OCI-LY7 (cell line): ENCODE results near the gene GRID2. TPM values are rescaled to one million over a fixed set of nuclear protein-coding genes. Genes with fewer than 3 reads are reported as not detected.

Source experiments
- BruUV-seq: library from RNA; stranded (reverse); fragments of 400-500 nt; replicated peaks from 2 replicates; lab custom pipeline; 2021; lab: Mats Ljungman, UMichigan
- CTCF ChIA-PET: fragments of 300-600 bp; sonication (Branson Sonifier 250); formaldehyde crosslinking; loops from one replicate; lab custom pipeline; 2022; ENCODE audit warnings: antibody characterized with exemption; ENCODE audit not compliant: unreplicated experiment; lab: Charles Lee
- POLR2A ChIA-PET: fragments of 300-600 bp; sonication (Branson Sonifier 250); formaldehyde crosslinking; loops from one replicate; lab custom pipeline; 2022; ENCODE audit warnings: antibody characterized with exemption; lab: Charles Lee
- DNase-seq: peaks from one replicate; pipeline ENCODE4 v3.0.0-alpha.2; 2015; ENCODE audit warnings: low spot score
- H2AFZ ChIP-seq: fragments of 200-600 bp; sonication (generic), shearing (Covaris generic); 2 replicates; pipeline ENCODE4 v1.6.1; 2014; ENCODE audit warnings: mild to moderate bottlenecking, antibody characterized with exemption, low read length, moderate library complexity
- H3K27ac ChIP-seq: fragments of 200-600 bp; sonication (generic); 2 replicates; pipeline ENCODE4 v1.5.1; 2014; ENCODE audit warnings: mixed run types, low read depth, mild to moderate bottlenecking, moderate library complexity, low read length, inconsistent platforms; ENCODE audit not compliant: poor library complexity, severe bottlenecking
- H3K36me3 ChIP-seq: fragments of 200-600 bp; sonication (generic); 2 replicates; pipeline ENCODE4 v1.6.1; 2014; ENCODE audit warnings: mild to moderate bottlenecking, antibody characterized with exemption, low read length, moderate library complexity, mixed read lengths; ENCODE audit not compliant: insufficient read depth
- H3K4me1 ChIP-seq: fragments of 200-600 bp; sonication (generic); 2 replicates; pipeline ENCODE4 v1.5.1; 2014; ENCODE audit warnings: mild to moderate bottlenecking, low read length; ENCODE audit not compliant: insufficient read depth, poor library complexity, severe bottlenecking
- H3K4me2 ChIP-seq: fragments of 200-600 bp; sonication (generic); 2 replicates; pipeline ENCODE4 v1.6.1; 2014; ENCODE audit warnings: mild to moderate bottlenecking, low read length
- H3K4me3 ChIP-seq: fragments of 200-600 bp; sonication (generic); 2 replicates; pipeline ENCODE4 v1.5.1; 2014; ENCODE audit warnings: mild to moderate bottlenecking, low read depth, low read length; ENCODE audit not compliant: poor library complexity, severe bottlenecking
- H3K79me2 ChIP-seq: fragments of 200-600 bp; sonication (generic); 2 replicates; pipeline ENCODE4 v1.6.1; 2016; ENCODE audit warnings: low read depth, mild to moderate bottlenecking, low read length, moderate library complexity, mixed read lengths; ENCODE audit not compliant: insufficient read depth
- H3K9me2 ChIP-seq: fragments of 200-600 bp; sonication (generic); 2 replicates; pipeline ENCODE4 v1.6.1; 2016; ENCODE audit warnings: mild to moderate bottlenecking, low read length, mixed read lengths; ENCODE audit not compliant: insufficient read depth
- H3K9me3 ChIP-seq: fragments of 200-600 bp; sonication (generic); 2 replicates; pipeline ENCODE4 v1.6.1; 2014; ENCODE audit warnings: mild to moderate bottlenecking, mixed run types, low read length, mixed read lengths
- H4K20me1 ChIP-seq: fragments of 200-600 bp; sonication (generic); 2 replicates; pipeline ENCODE4 v1.6.1; 2014; ENCODE audit warnings: mild to moderate bottlenecking, antibody characterized with exemption, low read length, moderate library complexity, mixed read lengths; ENCODE audit not compliant: insufficient read depth
- CTCF ChIP-seq: fragments of 200-600 bp; sonication (generic); conservative IDR thresholded peaks from 2 replicates; pipeline ENCODE4 v1.5.1; 2014; ENCODE audit warnings: mild to moderate bottlenecking, antibody characterized with exemption, low read length, moderate library complexity, mixed read lengths
- EZH2phosphoT487 ChIP-seq: fragments of 200-600 bp; sonication (generic); IDR thresholded peaks from 2 replicates; pipeline ENCODE4 v1.6.1; 2018; ENCODE audit warnings: low read depth, borderline replicate concordance, mild to moderate bottlenecking, mixed run types, antibody characterized with exemption, low read length, moderate library complexity, mixed read lengths
- intact Hi-C: fragments of 100-400 bp; cut with micrococcal nuclease; formaldehyde crosslinking; loops from one replicate; pipeline ENCODE4 v1.10.0; 2022; ENCODE audit not compliant: unreplicated experiment
- total RNA-seq, 2 experiments: library from RNA; depleted of rRNA in 1 of 2; stranded (reverse); fragments of >200 nt in 1 of 2; shearing (Covaris generic) in 1 of 2; gene quantifications; 2 replicates each; pipeline ENCODE4 v1.2.3, GENCODE V29; 2014 to 2022

Gene GRID2
- total RNA-seq, 2 experiments from 2014 or later = not detected

GRCh38 chr4:92477298-92477697 lies 173.5 kb downstream of the GRID2 start:
- H3K36me3 ChIP-seq = no peaks in the 10 kb centered on the region
- ChIA-PET POLR2A (no interaction called here), CTCF (no interaction called here)
- TF ChIP-seq EZH2phosphoT487 = no peak
- no peak for TF ChIP-seq CTCF
- BruUV-seq = no TSS peak
- H3K9me2 ChIP-seq = no peaks in the 10 kb centered on the region
- no peak overlapping the region for H2AFZ ChIP-seq
- H4K20me1 ChIP-seq = no peaks in the 10 kb centered on the region
- no peak for DNase-seq
- intact Hi-C loops = no loop called here
- H3K27ac ChIP-seq = no peak overlapping the region
- no peaks in the 10 kb centered on the region for H3K79me2 ChIP-seq
- no peak overlapping the region for H3K4me2 ChIP-seq
- no peaks in the 10 kb centered on the region for H3K9me3 ChIP-seq
- H3K4me3 ChIP-seq = no peak overlapping the region
- H3K4me1 ChIP-seq = no peaks in the 10 kb centered on the region

DNA sequence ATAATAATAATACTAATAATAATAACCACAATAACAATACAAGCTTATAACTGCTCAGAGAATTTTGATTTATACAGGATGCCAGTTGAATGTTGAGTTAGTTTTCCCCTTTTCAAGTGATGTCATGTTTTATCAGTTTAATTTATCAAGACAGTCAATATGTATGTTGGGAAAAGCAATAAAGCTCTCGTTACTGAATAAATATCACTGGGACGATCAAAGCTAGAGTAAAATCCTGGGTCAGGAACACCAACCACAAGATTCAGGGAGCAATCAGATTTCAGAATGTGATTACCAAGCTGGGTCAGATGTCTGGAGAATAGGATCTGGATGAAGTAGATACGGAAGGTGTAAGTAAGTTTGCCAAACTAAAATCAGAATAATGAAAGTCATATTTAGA lies 179.6 kb downstream of the GRID2 start:
- intact Hi-C loops = no loop called here
- Histone ChIP-seq H3K36me3 (no peaks in the 10 kb centered on the region), H2AFZ (no peak overlapping the region), H3K4me3 (no peak overlapping the region), H4K20me1 (no peaks in the 10 kb centered on the region), H3K4me1 (no peaks in the 10 kb centered on the region), H3K27ac (no peak overlapping the region), H3K79me2 (no peaks in the 10 kb centered on the region), H3K9me3 (no peaks in the 10 kb centered on the region), H3K9me2 (no peaks in the 10 kb centered on the region), H3K4me2 (no peak overlapping the region)
- TF ChIP-seq EZH2phosphoT487 (no peak), CTCF (no peak)
- CTCF ChIA-PET = no interaction called here
- BruUV-seq = no TSS peak
- DNase-seq = no peak
- POLR2A ChIA-PET = interaction anchor here (0.7 kb wide), 1 partner anchor 8 kb away, joined by 3 read pairs; no protein-coding TSS in a partner anchor

GRCh38 chr4:92488496-92488895 lies 184.7 kb downstream of the GRID2 start:
- Histone ChIP-seq H3K79me2 (no peaks in the 10 kb centered on the region), H3K9me3 (no peaks in the 10 kb centered on the region), H3K4me2 (no peak overlapping the region), H2AFZ (no peak overlapping the region), H3K4me3 (no peak overlapping the region), H3K36me3 (no peaks in the 10 kb centered on the region), H3K27ac (no peak overlapping the region), H4K20me1 (no peaks in the 10 kb centered on the region), H3K9me2 (no peaks in the 10 kb centered on the region), H3K4me1 (no peaks in the 10 kb centered on the region)
- BruUV-seq = no TSS peak
- TF ChIP-seq CTCF (no peak), EZH2phosphoT487 (no peak)
- CTCF ChIA-PET = no interaction called here
- POLR2A ChIA-PET = interaction anchor here (0.7 kb wide), 1 partner anchor 90 kb away, joined by 3 read pairs; no protein-coding TSS in a partner anchor
- DNase-seq = no peak
- intact Hi-C loops = no loop called here
